Eye (tissue), 1 donor: ENCODE measurements around the gene UPB1.

Experiments
- DNase-seq: peaks from one replicate; pipeline ENCODE4 v3.0.0-alpha.2; 2015

UPB1 gene

DNA sequence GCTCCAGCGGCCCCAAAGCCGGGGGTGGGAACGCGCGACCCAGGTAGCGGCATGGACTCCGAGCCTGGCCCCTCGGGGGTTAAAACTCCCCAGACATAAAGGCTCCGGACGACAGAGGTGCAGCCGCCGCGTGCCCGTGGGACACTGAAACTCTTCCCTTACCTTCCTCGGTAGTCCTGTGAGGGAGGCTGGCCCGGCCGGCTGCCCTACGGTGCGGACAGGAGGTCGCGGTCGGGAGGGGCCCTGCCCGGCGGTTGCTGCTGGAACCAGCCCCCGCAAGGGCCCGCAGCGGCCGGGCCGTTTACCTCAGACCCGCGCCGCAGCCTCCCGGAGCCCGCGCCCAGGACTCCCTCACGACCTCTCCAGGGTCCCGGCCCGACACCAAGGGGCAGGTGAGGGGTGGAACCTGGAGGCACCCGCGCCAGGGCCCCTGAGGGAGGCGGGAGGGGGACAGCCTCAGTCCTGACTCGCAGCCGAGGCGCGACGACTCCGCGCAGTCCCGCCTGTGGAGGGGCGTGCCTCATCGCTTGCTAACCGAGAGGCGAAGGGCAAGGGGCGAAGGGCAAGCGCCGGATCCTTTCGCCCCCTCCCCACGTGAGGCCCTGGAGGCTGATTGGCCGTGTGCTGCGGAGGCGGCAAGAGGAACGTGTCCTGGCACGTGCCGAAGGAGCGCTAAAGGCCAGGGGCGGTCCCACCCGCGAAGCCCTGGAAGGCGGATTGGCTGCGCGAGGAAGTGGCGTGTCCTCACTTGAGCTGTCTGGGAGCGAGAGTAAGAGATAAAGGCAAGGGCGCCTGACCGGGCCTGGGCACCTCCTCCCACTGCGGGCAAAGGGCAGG lies at the start of gene UPB1:
Gene UPB1, plus strand, starts transcription at position 805 of the 837 bp plus-strand sequence. CDS start 72 bp downstream, outside the sequence.
- DNase-seq = peak; percentile 24

GRCh38 chr22:24445481-24446259 lies 49.5 kb upstream of the UPB1 start:
- peak; percentile 68 for DNase-seq

- DNase-seq = no peak
Measured at GRCh38 chr22:24446260-24446611, 48.9 kb upstream of the UPB1 start.

DNA sequence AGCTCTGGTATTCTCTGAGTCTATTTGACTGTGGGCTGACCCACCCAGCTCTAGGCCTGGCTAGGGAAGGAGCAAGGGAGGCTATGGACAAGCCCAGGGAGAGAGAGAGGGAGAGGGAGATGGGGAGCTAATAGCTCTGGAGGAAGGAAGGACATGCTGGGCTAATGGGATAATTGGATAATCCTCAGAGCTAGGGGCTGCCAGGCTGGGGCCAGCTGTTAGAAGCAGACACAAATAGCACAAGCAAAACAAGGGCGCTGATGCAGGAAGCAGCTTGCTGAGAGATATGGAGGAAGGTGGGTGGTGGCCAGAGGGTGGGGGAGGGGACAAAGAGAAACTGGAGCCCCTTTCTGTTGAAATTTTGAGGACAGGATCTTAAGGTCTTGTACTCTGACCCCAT lies 44.5 kb upstream of the UPB1 start:
- peak; percentile 80 for DNase-seq

DNA sequence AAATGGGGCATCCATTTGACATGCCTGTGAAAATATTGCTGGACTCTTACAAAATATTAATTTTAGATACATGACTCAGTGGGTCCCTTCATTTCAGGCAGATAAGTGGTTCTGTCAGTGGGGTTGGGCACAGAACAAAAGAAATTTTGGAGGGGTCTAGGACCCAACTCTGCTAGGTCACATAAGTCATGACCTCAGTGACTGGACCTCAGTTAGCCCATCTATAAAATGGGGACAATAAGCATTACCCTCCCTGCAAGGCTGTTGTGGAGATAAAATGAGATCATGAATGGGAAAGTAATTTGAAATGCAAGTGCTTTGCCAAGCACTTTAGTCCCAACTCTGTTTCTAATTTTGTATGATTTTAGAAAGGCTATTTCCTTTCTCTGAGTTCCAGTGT lies 44.0 kb upstream of the UPB1 start:
- no peak for DNase-seq

DNA sequence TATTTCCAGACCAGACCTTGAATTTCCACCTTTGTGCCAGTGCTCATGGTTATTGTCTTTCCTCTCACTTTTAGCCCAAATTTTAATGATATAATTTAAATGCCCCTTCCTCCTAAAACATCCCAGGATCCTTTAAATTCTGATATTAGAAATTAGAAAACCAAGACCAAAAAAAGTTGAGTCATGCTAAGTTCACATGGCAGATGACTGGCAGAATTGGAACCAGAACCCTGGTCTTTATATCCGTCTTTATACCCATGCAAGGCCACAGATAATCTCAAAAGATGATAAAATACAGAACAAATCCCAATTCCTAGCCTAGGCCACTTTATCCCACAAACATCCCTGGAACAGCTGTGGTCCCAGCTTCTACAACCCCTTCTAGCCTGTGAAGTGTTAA lies 41.3 kb upstream of the UPB1 start:
- DNase-seq = no peak

DNA sequence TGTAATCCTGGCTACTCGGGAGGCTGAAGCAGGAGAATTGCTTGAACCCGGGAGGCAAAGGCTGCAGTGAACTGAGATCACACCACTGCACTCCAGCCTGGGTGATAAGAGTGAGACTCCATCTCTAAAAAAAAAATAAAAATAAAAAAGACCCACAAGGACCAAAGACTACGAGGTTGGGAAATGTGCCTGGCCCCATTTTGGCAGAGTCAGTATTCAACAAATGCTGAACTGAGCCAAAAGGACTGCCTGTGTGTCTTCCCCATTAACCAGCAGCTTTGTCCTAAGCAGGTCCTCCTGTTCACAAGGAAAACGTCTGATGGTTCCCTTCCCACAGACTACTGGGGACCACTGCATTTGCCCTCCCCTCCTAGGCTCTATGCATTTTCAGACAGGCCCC lies 40.1 kb upstream of the UPB1 start:
- DNase-seq = no peak

- no peak for DNase-seq
Measured at GRCh38 chr22:24455751-24456426, 39.2 kb upstream of the UPB1 start.

DNA sequence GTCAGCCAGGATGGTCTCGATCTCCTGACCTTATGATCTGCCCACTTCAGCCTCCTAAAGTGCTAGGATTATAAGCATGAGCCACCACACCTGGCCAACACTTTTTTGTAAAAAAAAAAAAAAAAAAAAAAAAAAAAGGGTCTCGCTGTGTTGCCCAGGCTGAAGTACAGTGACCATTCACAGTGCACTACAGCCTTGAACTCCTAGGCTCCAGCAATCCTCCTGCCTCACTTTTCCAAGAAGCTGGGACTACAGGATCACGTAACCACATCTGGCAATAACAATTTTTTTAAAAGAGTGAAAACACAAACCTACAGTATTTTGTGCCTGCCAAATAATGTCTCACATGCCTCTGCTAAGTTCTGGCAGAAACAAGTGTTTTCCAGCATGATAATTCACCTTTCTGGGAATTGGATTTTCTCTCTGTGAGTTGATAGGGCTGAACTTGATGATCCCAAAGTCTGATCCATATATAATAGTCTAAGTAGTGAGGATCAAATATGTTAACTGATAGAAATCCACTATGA lies 37.2 kb upstream of the UPB1 start:
- DNase-seq = no peak

DNA sequence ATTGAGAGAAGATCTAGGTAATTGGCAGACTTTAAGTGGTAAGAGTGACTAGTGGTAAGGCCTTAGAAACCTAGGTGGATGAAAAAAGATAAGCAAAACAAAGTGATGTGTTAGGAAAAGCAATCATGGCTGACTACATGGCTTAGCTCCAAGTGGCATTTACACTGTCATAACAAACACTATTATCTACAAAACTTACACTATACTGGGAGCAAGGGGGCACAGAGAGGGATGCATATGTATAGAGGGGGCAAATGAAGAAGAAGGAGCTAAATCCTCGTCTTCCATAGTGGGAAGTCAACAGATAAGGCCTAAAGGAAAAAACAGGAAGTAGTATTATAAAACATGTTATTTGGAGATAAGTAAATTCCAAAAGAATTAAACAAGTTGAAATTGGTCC lies 35.2 kb upstream of the UPB1 start:
- no peak for DNase-seq

GRCh38 chr22:24460418-24461089 lies 34.6 kb upstream of the UPB1 start:
- DNase-seq = no peak

- DNase-seq = no peak
Measured at GRCh38 chr22:24463071-24463760, 31.9 kb upstream of the UPB1 start.

DNA sequence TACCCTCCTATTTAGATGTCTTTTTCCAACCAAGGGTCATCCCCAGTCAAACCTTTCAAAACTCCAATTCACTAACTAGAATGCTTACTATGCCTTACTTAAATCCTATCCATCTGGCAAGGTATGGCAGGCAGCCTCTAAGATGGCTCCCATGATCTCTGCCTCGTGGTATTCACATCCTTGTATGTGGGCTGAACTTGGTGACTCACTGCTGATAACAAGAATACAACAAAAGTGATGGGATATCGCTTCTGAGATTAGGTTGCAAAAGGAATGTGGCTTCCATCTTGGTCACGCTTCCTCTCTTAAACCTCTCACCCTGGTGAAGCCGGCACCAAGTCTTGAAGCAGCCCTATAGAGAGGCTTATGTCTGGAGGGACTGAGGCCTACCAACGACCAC lies 29.6 kb upstream of the UPB1 start:
- DNase-seq = no peak

GRCh38 chr22:24465975-24466374 lies 29.2 kb upstream of the UPB1 start:
- DNase-seq = no peak

- DNase-seq = peak; percentile 54
Measured at GRCh38 chr22:24466716-24467328, 28.3 kb upstream of the UPB1 start.

GRCh38 chr22:24467340-24467739 lies 27.8 kb upstream of the UPB1 start:
- no peak for DNase-seq

GRCh38 chr22:24471570-24471969 lies 23.6 kb upstream of the UPB1 start:
- peak; percentile 35 for DNase-seq

DNA sequence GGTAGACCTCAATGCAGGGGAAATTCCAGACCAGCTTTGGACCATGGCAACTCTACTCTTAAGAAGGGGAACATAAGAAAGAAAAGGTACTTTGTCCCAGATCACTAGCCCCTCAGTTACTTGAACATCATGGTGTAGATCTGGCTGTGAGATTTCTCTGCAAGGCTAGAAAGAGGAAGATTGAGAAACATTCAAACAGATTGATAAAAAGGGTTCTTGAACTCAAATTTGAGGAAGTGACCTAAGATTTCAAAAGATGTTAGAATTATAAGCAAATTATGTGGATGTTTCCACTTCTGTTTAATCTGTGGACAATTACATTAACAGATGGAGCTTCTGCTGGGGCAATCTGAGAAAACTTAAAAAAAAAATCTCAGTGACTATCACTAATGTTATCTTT lies 21.8 kb upstream of the UPB1 start:
- DNase-seq = no peak

- DNase-seq = no peak
Measured at GRCh38 chr22:24474221-24474620, 20.9 kb upstream of the UPB1 start.

DNA sequence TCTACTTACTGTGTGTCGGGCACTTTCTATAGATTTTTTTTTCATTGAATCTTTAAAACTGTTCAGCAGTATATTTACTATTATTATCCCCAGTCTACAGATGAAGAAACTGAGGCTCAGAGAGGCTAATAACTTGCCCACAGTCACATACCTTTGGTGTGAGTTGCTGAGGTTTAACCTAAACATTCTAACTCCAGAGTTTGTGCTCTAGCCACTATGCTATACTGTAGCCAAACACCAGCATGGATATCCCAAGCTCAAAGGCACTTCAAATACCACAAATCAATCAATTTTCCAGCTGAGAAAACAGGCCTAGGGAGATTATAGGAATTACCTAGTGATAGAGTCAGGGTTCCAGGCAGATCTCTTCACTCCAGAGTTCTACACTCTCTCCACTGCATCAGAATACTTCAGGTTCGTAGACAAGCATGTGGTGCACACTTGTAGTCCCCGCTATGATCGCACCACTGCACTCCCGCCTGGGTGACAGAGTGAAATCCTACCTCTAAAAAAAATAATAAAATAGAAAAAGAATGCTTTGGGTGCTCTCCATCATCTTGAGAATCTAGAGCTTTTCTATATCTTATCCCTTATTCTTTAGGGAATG lies 20.4 kb upstream of the UPB1 start:
- no peak for DNase-seq

DNA sequence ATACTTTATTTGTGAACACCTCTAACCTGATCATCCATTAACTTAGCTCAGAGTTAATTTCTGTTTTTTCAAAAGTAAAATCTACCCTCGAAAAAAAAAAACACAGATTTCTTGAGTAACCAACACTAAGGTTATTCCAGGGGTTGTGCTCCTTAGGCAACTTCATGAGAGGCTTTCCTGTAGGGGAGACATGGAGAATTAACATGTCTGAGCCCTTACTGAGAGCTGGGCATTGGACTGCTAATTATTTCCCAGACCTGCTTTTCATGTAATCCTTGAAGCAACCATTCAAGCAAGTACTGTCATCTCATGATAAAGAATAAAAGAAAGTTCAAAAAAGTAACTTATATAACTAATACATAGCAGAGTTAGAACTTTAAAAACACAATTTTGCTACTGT lies 13.5 kb upstream of the UPB1 start:
- DNase-seq = no peak
